Liver (tissue), 3 donors: ENCODE measurements around the gene CSNK1G3.

Source experiments
- EGR1 ChIP-seq, 2 donors: IDR thresholded peaks; 2 replicates each; pipeline ENCODE4 v1.6.1; 2016 to 2018; ENCODE audit warnings: antibody characterized with exemption in 2 of 2, low read depth in 2 of 2
- RXRA ChIP-seq, 2 donors: IDR thresholded peaks; 2 replicates each; pipeline ENCODE4 v1.6.1; 2017 to 2018; ENCODE audit warnings: antibody characterized with exemption in 2 of 2, mild to moderate bottlenecking in 1 of 2
- YY1 ChIP-seq: IDR thresholded peaks from 2 replicates; pipeline ENCODE4 v1.6.1; 2016; ENCODE audit warnings: antibody characterized with exemption, mild to moderate bottlenecking
- TF ChIP-seq, protein P1 (sequence below): fragments of 150-350 bp; IDR thresholded peaks from 2 replicates; pipeline ENCODE4 v1.5.1; 2017; ENCODE audit warnings: improper control_type of control experiment, low read depth, low read length; ENCODE audit not compliant: missing input control
- donor health status: healthy.
- donor health status: healthy.

DNA sequence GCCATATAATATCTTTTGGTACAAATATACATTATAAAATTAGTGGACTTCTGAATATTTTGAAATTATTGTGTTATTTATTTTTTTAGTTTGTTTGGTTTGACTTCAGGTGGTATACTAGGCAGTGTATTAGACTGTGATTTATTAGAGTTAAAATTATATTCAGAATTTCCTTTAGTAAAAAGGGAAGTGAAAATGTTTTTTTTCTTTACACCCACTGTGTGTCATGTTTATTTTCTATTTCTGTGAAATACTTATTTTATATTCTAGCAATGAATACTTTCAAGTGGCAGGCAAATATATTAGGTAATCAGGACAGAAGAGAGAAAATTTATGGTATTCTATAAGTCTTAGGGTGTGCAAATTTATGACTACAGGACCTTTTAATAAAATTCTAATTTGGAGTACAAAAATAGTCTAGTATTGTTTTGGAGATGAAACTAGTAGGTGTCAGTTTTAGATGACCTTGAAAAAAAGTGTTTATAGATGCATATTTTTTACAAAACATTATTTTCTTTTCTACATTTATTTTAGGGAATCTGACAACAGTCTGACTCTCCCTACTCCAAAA is 8.8 kb downstream of the CSNK1G3 start:
- TF ChIP-seq, protein P1, sequence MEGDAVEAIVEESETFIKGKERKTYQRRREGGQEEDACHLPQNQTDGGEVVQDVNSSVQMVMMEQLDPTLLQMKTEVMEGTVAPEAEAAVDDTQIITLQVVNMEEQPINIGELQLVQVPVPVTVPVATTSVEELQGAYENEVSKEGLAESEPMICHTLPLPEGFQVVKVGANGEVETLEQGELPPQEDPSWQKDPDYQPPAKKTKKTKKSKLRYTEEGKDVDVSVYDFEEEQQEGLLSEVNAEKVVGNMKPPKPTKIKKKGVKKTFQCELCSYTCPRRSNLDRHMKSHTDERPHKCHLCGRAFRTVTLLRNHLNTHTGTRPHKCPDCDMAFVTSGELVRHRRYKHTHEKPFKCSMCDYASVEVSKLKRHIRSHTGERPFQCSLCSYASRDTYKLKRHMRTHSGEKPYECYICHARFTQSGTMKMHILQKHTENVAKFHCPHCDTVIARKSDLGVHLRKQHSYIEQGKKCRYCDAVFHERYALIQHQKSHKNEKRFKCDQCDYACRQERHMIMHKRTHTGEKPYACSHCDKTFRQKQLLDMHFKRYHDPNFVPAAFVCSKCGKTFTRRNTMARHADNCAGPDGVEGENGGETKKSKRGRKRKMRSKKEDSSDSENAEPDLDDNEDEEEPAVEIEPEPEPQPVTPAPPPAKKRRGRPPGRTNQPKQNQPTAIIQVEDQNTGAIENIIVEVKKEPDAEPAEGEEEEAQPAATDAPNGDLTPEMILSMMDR, result no peak
- TF ChIP-seq EGR1 (IDR thresholded peaks at IDR 0.05; ENCODE audit: low read depth in 2 of 2) (no peak), RXRA (IDR thresholded peaks at IDR 0.05) (no peak), YY1 (no peak)
